Keratinocyte (primary cell): ENCODE measurements around the gene IGFBP5. TPM values are rescaled to one million over a fixed set of nuclear protein-coding genes. Genes with fewer than 3 reads are reported as not detected.

ENCODE experiments used
- DNase-seq: peaks from one replicate; pipeline ENCODE4 v3.0.0-alpha.2; 2011; ENCODE audit warnings: low read depth, missing footprints, low spot score
- FAIRE-seq: peaks from 2 replicates; lab custom pipeline; 2011; peaks lifted over from hg19 to GRCh38; lab: Jason Lieb, UNC
- H2AFZ ChIP-seq: 2 replicates; pipeline ENCODE4 v1.6.0; 2012; ENCODE audit warnings: low read length, control low read depth, inconsistent platforms; ENCODE audit not compliant: control insufficient read depth
- H3K27ac ChIP-seq: 2 replicates; pipeline ENCODE4 v1.5.1; 2011; ENCODE audit warnings: low read length; ENCODE audit not compliant: control insufficient read depth, insufficient read depth
- H3K27me3 ChIP-seq: 3 replicates; pipeline ENCODE4 v1.6.0; 2011; ENCODE audit warnings: low read length; ENCODE audit not compliant: control insufficient read depth, insufficient read depth; ENCODE audit errors: extremely low read depth
- H3K36me3 ChIP-seq, 2 experiments: 2 replicates in 1 of 2; 3 replicates in 1 of 2; pipeline ENCODE4 v1.5.1; 2011; ENCODE audit warnings: low read length in 2 of 2, mild to moderate bottlenecking in 1 of 2; ENCODE audit not compliant: control insufficient read depth in 2 of 2, insufficient read depth in 2 of 2; ENCODE audit errors: extremely low read depth in 1 of 2
- H3K4me1 ChIP-seq: 3 replicates; pipeline ENCODE4 v1.5.1; 2011; ENCODE audit warnings: low read length; ENCODE audit not compliant: control insufficient read depth, insufficient read depth; ENCODE audit errors: extremely low read depth
- H3K4me2 ChIP-seq: 3 replicates; pipeline ENCODE4 v1.6.0; 2011; ENCODE audit warnings: low read depth, low read length; ENCODE audit not compliant: control insufficient read depth, insufficient read depth; ENCODE audit errors: extremely low read depth
- H3K4me3 ChIP-seq, 3 experiments: fragments of 200-600 bp in 1 of 3; sonication (generic) in 1 of 3; 2 replicates in 2 of 3; 3 replicates in 1 of 3; pipeline ENCODE4 v1.5.1; 2011 to 2016; ENCODE audit warnings: low read length in 3 of 3, mild to moderate bottlenecking in 3 of 3, control low read depth in 2 of 3, inconsistent platforms in 1 of 3, low read depth in 1 of 3, mixed read lengths in 1 of 3, mixed run types in 1 of 3, moderate library complexity in 1 of 3; ENCODE audit not compliant: control insufficient read depth in 2 of 3, insufficient read depth in 2 of 3; ENCODE audit errors: extremely low read depth in 1 of 3
- H3K79me2 ChIP-seq: 2 replicates; pipeline ENCODE4 v1.6.0; 2012; ENCODE audit warnings: low read length; ENCODE audit not compliant: control insufficient read depth, insufficient read depth
- H3K9ac ChIP-seq: 3 replicates; pipeline ENCODE4 v1.6.0; 2011; ENCODE audit warnings: low read length; ENCODE audit not compliant: control insufficient read depth, insufficient read depth; ENCODE audit errors: extremely low read depth
- H3K9me1 ChIP-seq: 3 replicates; pipeline ENCODE4 v1.6.0; 2011; ENCODE audit warnings: low read length; ENCODE audit not compliant: control insufficient read depth, insufficient read depth; ENCODE audit errors: extremely low read depth
- H3K9me3 ChIP-seq: 2 replicates; pipeline ENCODE4 v1.5.1; 2012; ENCODE audit warnings: low read depth, low read length; ENCODE audit not compliant: control insufficient read depth
- H4K20me1 ChIP-seq: 3 replicates; pipeline ENCODE4 v1.6.0; 2011; ENCODE audit warnings: low read length; ENCODE audit not compliant: control insufficient read depth, insufficient read depth; ENCODE audit errors: extremely low read depth
- CTCF ChIP-seq, 3 experiments: IDR thresholded peaks in 1 of 3; conservative IDR thresholded peaks in 1 of 3; optimal IDR thresholded peaks in 1 of 3; 2 replicates in 2 of 3; 3 replicates in 1 of 3; pipeline versions ENCODE3 to v1.5.1; 2011; ENCODE audit warnings: low read length in 3 of 3, mild to moderate bottlenecking in 3 of 3, moderate library complexity in 2 of 3, control low read depth in 1 of 3, inconsistent platforms in 1 of 3; ENCODE audit not compliant: insufficient read depth in 2 of 3; ENCODE audit errors: extremely low read depth in 1 of 3
- EZH2 ChIP-seq: IDR thresholded peaks from one replicate; pipeline ENCODE4 v1.6.1; 2012; ENCODE audit warnings: inconsistent platforms, mild to moderate bottlenecking, low read length, moderate library complexity
- dilution Hi-C: fragments of 300-500 bp; cut with MboI; formaldehyde crosslinking; loops from one replicate; pipeline ENCODE4 v1.7.0; 2020; ENCODE audit warnings: low sequenced_read_pairs; ENCODE audit not compliant: extremely low pct_ligation_motif_present
- polyA plus RNA-seq, 5 experiments: library from polyadenylated mRNA; depleted of rRNA in 3 of 5; stranded (reverse) in 3 of 5; stranded (forward) in 1 of 5; unstranded in 1 of 5; fragments of >200 nt; gene quantifications; 1 replicate in 1 of 5; 2 replicates in 3 of 5; 3 replicates in 1 of 5; pipeline versions ENCODE4 v1.2.1 to v1.2.3, GENCODE V29; 2011 to 2012; ENCODE audit warnings: missing spikeins in 2 of 5, low read depth in 1 of 5, low replicate concordance in 1 of 5

The IGFBP5 gene
- polyA plus RNA-seq, 1 donor (not counting 4 experiments of a cell fraction or from before 2014, with no cell fraction given) = 1.1 TPM

GRCh38 chr2:216740557-216741222, 45.3 kb upstream of the IGFBP5 start:
- H3K27ac ChIP-seq = no peak overlapping the region
- H3K9me3 ChIP-seq = no peaks in the 10 kb centered on the region
- no peak overlapping the region for H3K4me3 ChIP-seq
- no peaks in the 10 kb centered on the region for H3K4me1 ChIP-seq
- no peaks in the 10 kb centered on the region for H3K9me1 ChIP-seq
- H3K4me2 ChIP-seq = no peak overlapping the region
- H3K79me2 ChIP-seq = no peaks in the 10 kb centered on the region
- H4K20me1 ChIP-seq = no peaks in the 10 kb centered on the region
- no peak overlapping the region for H2AFZ ChIP-seq
- H3K9ac ChIP-seq = no peak overlapping the region
- TF ChIP-seq EZH2 (no peak), CTCF (optimal IDR thresholded peaks at IDR 0.05 in 1 of 3, IDR thresholded peaks at IDR 0.05 in 1 of 3, conservative IDR thresholded peaks at IDR 0.05 in 1 of 3; ENCODE audit: extremely low read depth in 1 of 3, insufficient read depth in 2 of 3, low read length in 3 of 3) (no peak)
- dilution Hi-C loops = no loop called here
- H3K27me3 ChIP-seq = no peaks in the 10 kb centered on the region
- FAIRE-seq (no peak), DNase-seq (no peak)
- H3K36me3 ChIP-seq = no peaks in the 10 kb centered on the region

GRCh38 chr2:216739035-216739434, 43.7 kb upstream of the IGFBP5 start:
- H4K20me1 ChIP-seq = no peaks in the 10 kb centered on the region
- no peak overlapping the region for H2AFZ ChIP-seq
- H3K9me3 ChIP-seq = no peaks in the 10 kb centered on the region
- no peaks in the 10 kb centered on the region for H3K79me2 ChIP-seq
- no peaks in the 10 kb centered on the region for H3K36me3 ChIP-seq
- H3K27me3 ChIP-seq = no peaks in the 10 kb centered on the region
- no peak for TF ChIP-seq EZH2
- TF ChIP-seq CTCF (optimal IDR thresholded peaks at IDR 0.05 in 1 of 3, IDR thresholded peaks at IDR 0.05 in 1 of 3, conservative IDR thresholded peaks at IDR 0.05 in 1 of 3; ENCODE audit: extremely low read depth in 1 of 3, insufficient read depth in 2 of 3, low read length in 3 of 3) = no peak
- no peak overlapping the region for H3K9ac ChIP-seq
- no peak for FAIRE-seq
- no peaks in the 10 kb centered on the region for H3K9me1 ChIP-seq
- H3K27ac ChIP-seq = no peak overlapping the region
- DNase-seq = no peak
- dilution Hi-C loops = no loop called here
- no peak overlapping the region for H3K4me3 ChIP-seq
- H3K4me1 ChIP-seq = no peaks in the 10 kb centered on the region
- no peak overlapping the region for H3K4me2 ChIP-seq
